ES-I3 (cell line): Measurements from ENCODE around the gene CAMKK2.
A peak's percentile ranks its signal among the peaks of the same experiment; 100 is the strongest.

Experiments used
- H3K36me3 ChIP-seq: 2 replicates; pipeline ENCODE4 v1.6.1; 2013; ENCODE audit warnings: mild to moderate bottlenecking, low read length, control low read depth, moderate library complexity; ENCODE audit not compliant: insufficient read depth
- H3K4me1 ChIP-seq: 2 replicates; pipeline ENCODE4 v1.6.1; 2013; ENCODE audit warnings: mild to moderate bottlenecking, control low read depth, low read length; ENCODE audit not compliant: insufficient read depth
- H3K9ac ChIP-seq: 2 replicates; pipeline ENCODE4 v1.6.1; 2013; ENCODE audit warnings: low read depth, mild to moderate bottlenecking, low read length, moderate library complexity
- H3K9me3 ChIP-seq: 2 replicates; pipeline ENCODE4 v1.6.1; 2013; ENCODE audit warnings: mild to moderate bottlenecking, low read length, moderate library complexity; ENCODE audit not compliant: control insufficient read depth, insufficient read depth

CAMKK2 gene

GRCh38 chr12:121223292-121224285, 72.9 kb downstream of the CAMKK2 start:
- no peaks in the 10 kb centered on the region; the same call in 1 of the 2 replicates for H3K36me3 ChIP-seq
- no peak overlapping the region for H3K9ac ChIP-seq
- H3K4me1 ChIP-seq: no peaks in the 10 kb centered on the region
- no peaks in the 10 kb centered on the region for H3K9me3 ChIP-seq

GRCh38 chr12:121222847-121223246, 73.7 kb downstream of the CAMKK2 start:
- Histone ChIP-seq H3K4me1 (no peaks in the 10 kb centered on the region), H3K9me3 (no peaks in the 10 kb centered on the region), H3K9ac (no peak overlapping the region), H3K36me3 (no peaks in the 10 kb centered on the region; the same call in 1 of the 2 replicates)

- no peaks in the 10 kb centered on the region for H3K36me3 ChIP-seq
- no peak overlapping the region for H3K9ac ChIP-seq
- H3K4me1 ChIP-seq: no peaks in the 10 kb centered on the region
- no peaks in the 10 kb centered on the region for H3K9me3 ChIP-seq
These were observed 77.0 kb downstream of the CAMKK2 start for GRCh38 chr12:121219353-121219986.

- no peak overlapping the region for H3K9ac ChIP-seq
- H3K9me3 ChIP-seq: no peaks in the 10 kb centered on the region
- H3K36me3 ChIP-seq: no peaks in the 10 kb centered on the region
- no peaks in the 10 kb centered on the region for H3K4me1 ChIP-seq
These were observed 77.7 kb downstream of the CAMKK2 start for GRCh38 chr12:121218588-121219352.

- Histone ChIP-seq H3K4me1 (no peaks in the 10 kb centered on the region), H3K9me3 (no peaks in the 10 kb centered on the region), H3K9ac (no peak overlapping the region), H3K36me3 (no peaks in the 10 kb centered on the region)
These were observed 78.7 kb downstream of the CAMKK2 start for GRCh38 chr12:121217761-121218160.

- Histone ChIP-seq H3K9me3 (no peaks in the 10 kb centered on the region), H3K9ac (no peak overlapping the region), H3K36me3 (no peaks in the 10 kb centered on the region), H3K4me1 (no peaks in the 10 kb centered on the region)
These were observed 79.4 kb downstream of the CAMKK2 start for GRCh38 chr12:121217063-121217462.

GRCh38 chr12:121216102-121216501, 80.4 kb downstream of the CAMKK2 start:
- Histone ChIP-seq H3K9ac (no peak overlapping the region), H3K9me3 (no peaks in the 10 kb centered on the region), H3K36me3 (no peaks in the 10 kb centered on the region), H3K4me1 (no peaks in the 10 kb centered on the region)

- Histone ChIP-seq H3K9ac (no peak overlapping the region), H3K4me1 (no peaks in the 10 kb centered on the region), H3K36me3 (no peaks in the 10 kb centered on the region), H3K9me3 (no peaks in the 10 kb centered on the region)
These were observed 81.4 kb downstream of the CAMKK2 start for GRCh38 chr12:121214855-121215745.

GRCh38 chr12:121214166-121214777, 82.2 kb downstream of the CAMKK2 start:
- Histone ChIP-seq H3K36me3 (no peaks in the 10 kb centered on the region), H3K9ac (no peak overlapping the region), H3K4me1 (no peaks in the 10 kb centered on the region), H3K9me3 (no peaks in the 10 kb centered on the region)

- no peak overlapping the region for H3K9ac ChIP-seq
- H3K36me3 ChIP-seq: no peaks in the 10 kb centered on the region
- H3K4me1 ChIP-seq: no peaks in the 10 kb centered on the region
- no peaks in the 10 kb centered on the region for H3K9me3 ChIP-seq
These were observed 83.6 kb downstream of the CAMKK2 start for GRCh38 chr12:121212875-121213274.

- Histone ChIP-seq H3K4me1 (no peaks in the 10 kb centered on the region), H3K9ac (peak within 1 kb of the TSS; percentile 94), H3K9me3 (no peaks in the 10 kb centered on the region), H3K36me3 (no peaks in the 10 kb centered on the region)
These were observed 86.6 kb downstream of the CAMKK2 start, which contains the start of gene P2RX4 for GRCh38 chr12:121209624-121210572. Gene P2RX4, plus strand, starts transcription at chr12:121210129. Its CDS starts 36 bp downstream, at chr12:121210165.

- peak overlapping the region; percentile 94; the same call in 1 of the 2 replicates for H3K9ac ChIP-seq
These were observed 87.3 kb downstream of the CAMKK2 start for GRCh38 chr12:121209221-121209620.

More at GRCh38 chr12:121209221-121209620, 87.3 kb downstream of the CAMKK2 start:
- Histone ChIP-seq H3K4me1 (no peaks in the 10 kb centered on the region), H3K9me3 (no peaks in the 10 kb centered on the region), H3K36me3 (no peaks in the 10 kb centered on the region)
